Measurements from ENCODE around the gene LYG1.
"Not testable (repeated sequence)": the region's sequence is repeated elsewhere in the genome, so short reads cannot be mapped to it uniquely, and the experiment has no call there.

DNA sequence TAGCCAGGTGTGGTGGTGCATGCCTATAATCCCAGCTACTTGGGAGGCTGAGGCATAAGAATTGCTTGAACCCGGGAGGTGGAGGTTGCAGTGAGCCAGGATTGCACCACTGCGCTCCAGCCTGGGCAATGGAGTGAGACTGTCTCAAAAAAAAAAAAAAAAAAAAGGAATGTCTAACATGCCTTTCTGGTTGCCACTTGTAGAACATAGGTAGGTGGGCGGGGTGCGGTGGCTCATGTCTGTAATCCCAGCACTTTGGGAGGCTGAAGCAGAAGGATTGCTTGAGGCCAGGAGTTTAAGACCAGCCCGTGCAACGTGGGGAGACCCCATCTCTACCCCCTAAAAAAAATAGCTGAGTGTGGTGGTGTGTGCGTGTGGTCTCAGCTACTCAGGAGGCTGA, 44.4 kb upstream of the LYG1 start:
- not testable (repeated sequence) for TF ChIP-seq CTCF (conservative IDR thresholded peaks at IDR 0.05; ENCODE audit: low read depth, low read length); BHLHE40 (IDR thresholded peaks at IDR 0.05; ENCODE audit: low read depth, low read length); CHD1 (IDR thresholded peaks at IDR 0.05; ENCODE audit: low read depth, low read length); POLR2A (IDR thresholded peaks at IDR 0.05; ENCODE audit: low read depth, low read length)

Measured in IMR-90 (cell line).